A673 (cell line): ENCODE data around the gene NDUFS7. TPM values are rescaled to one million over a fixed set of nuclear protein-coding genes. Genes with fewer than 3 reads are reported as not detected.
A peak's percentile ranks its signal among the peaks of the same experiment; 100 is the strongest.

Experiments
- Bru-seq: library from RNA; stranded (reverse); fragments of 400-500 nt; gene quantifications from one replicate; lab custom pipeline; 2021; lab: Mats Ljungman, UMichigan
- BruChase-seq, 2 experiments: library from RNA; stranded (reverse); fragments of 400-500 nt; gene quantifications; one replicate each; lab custom pipeline; 2021; lab: Mats Ljungman, UMichigan
- BruUV-seq: library from RNA; stranded (reverse); fragments of 400-500 nt; replicated peaks from 2 replicates; lab custom pipeline; 2021; lab: Mats Ljungman, UMichigan
- CTCF ChIA-PET: fragments of 300-600 bp; sonication (Branson Sonifier 250); formaldehyde crosslinking; loops from one replicate; lab custom pipeline; 2022; ENCODE audit warnings: antibody characterized with exemption; lab: Charles Lee
- POLR2A ChIA-PET: fragments of 300-600 bp; sonication (Branson Sonifier 250); formaldehyde crosslinking; loops from one replicate; lab custom pipeline; 2022; ENCODE audit warnings: antibody characterized with exemption; ENCODE audit not compliant: low non-redundant PET; lab: Charles Lee
- DNase-seq: peaks from one replicate; pipeline ENCODE4 v3.0.0-alpha.2; 2015; ENCODE audit warnings: low spot score
- H3K27ac ChIP-seq: fragments of 200-600 bp; sonication (generic); 2 replicates; pipeline ENCODE4 v1.5.1; 2016; ENCODE audit warnings: mixed run types, low read depth, mild to moderate bottlenecking, mixed read lengths, antibody characterized with exemption, low read length; ENCODE audit not compliant: poor library complexity, severe bottlenecking
- H3K27me3 ChIP-seq: fragments of 200-600 bp; sonication (generic); replicated peaks from 2 replicates; pipeline ENCODE4 v1.6.1; 2017; ENCODE audit warnings: mixed run types, low read depth, mild to moderate bottlenecking, mixed read lengths, antibody characterized with exemption, low read length; ENCODE audit not compliant: insufficient read depth, poor library complexity
- H3K36me3 ChIP-seq: fragments of 200-600 bp; sonication (generic); 2 replicates; pipeline ENCODE4 v1.6.1; 2016; ENCODE audit warnings: mixed run types, mild to moderate bottlenecking, mixed read lengths, antibody characterized with exemption, low read length; ENCODE audit not compliant: insufficient read depth, poor library complexity, severe bottlenecking
- H3K4me1 ChIP-seq: fragments of 200-600 bp; sonication (generic); 2 replicates; pipeline ENCODE4 v1.6.1; 2017; ENCODE audit warnings: mixed run types, mild to moderate bottlenecking, mixed read lengths, antibody characterized with exemption, low read length; ENCODE audit not compliant: insufficient read depth, poor library complexity, severe bottlenecking
- H3K4me3 ChIP-seq: fragments of 200-600 bp; sonication (generic); 2 replicates; pipeline ENCODE4 v1.5.1; 2016; ENCODE audit warnings: low read depth, mixed run types, mild to moderate bottlenecking, mixed read lengths, low read length; ENCODE audit not compliant: poor library complexity, severe bottlenecking
- H3K9me3 ChIP-seq: fragments of 200-600 bp; sonication (generic); 2 replicates; pipeline ENCODE4 v1.6.1; 2016; ENCODE audit warnings: mixed run types, low read depth, mild to moderate bottlenecking, mixed read lengths, antibody characterized with exemption, low read length; ENCODE audit not compliant: poor library complexity, severe bottlenecking
- EZH2 ChIP-seq: fragments of 200-600 bp; sonication (generic); IDR thresholded peaks from 2 replicates; pipeline ENCODE4 v1.6.1; 2017; ENCODE audit warnings: borderline replicate concordance, low read depth, mild to moderate bottlenecking, mixed read lengths, antibody characterized with exemption, low read length; ENCODE audit not compliant: poor library complexity, severe bottlenecking
- intact Hi-C: fragments of 100-400 bp; cut with micrococcal nuclease; formaldehyde crosslinking; loops from one replicate; pipeline ENCODE4 v1.10.0; 2022; ENCODE audit not compliant: unreplicated experiment
- long read RNA-seq: library from polyadenylated mRNA; stranded (forward); transcript quantifications from one replicate; pipeline ENCODE4 v2.0.0, GENCODE V29; 2022
- total RNA-seq: library from RNA; stranded (reverse); gene quantifications from 2 replicates; pipeline ENCODE4 v1.2.3, GENCODE V29; 2021
- TF ChIP-seq, protein P1 (sequence below): fragments of 300-800, 200-600 bp; sonication (generic); conservative IDR thresholded peaks from 2 replicates; pipeline ENCODE4 v1.5.1; 2017; ENCODE audit warnings: low read depth, mild to moderate bottlenecking, antibody characterized with exemption, low read length, moderate library complexity, mixed read lengths

NDUFS7 gene
- 101 and 111 TPM in 2 replicates for total RNA-seq
- Bru-seq, nascent RNA: percentile 57 among the genes with signal in this experiment
- BruChase-seq, experiment 1, labeled RNA remaining after a 2-hour chase: percentile 68 among the genes with signal in this experiment
- percentile 69 among the genes with signal in this experiment for BruChase-seq, experiment 2, labeled RNA remaining after a 6-hour chase
- long read RNA-seq, transcript NDUFS7-201 (8 exons, 1,039 nt): major isoform, 237 of 308 reads
- long read RNA-seq, transcript NDUFS7-202 (7 exons, 2,818 nt): minor isoform, 9 of 308 reads
- long read RNA-seq, partial matches to known transcripts: 40 of 308 reads
- long read RNA-seq, other reads (novel, unspliced or antisense): 11 of 308 reads

DNA sequence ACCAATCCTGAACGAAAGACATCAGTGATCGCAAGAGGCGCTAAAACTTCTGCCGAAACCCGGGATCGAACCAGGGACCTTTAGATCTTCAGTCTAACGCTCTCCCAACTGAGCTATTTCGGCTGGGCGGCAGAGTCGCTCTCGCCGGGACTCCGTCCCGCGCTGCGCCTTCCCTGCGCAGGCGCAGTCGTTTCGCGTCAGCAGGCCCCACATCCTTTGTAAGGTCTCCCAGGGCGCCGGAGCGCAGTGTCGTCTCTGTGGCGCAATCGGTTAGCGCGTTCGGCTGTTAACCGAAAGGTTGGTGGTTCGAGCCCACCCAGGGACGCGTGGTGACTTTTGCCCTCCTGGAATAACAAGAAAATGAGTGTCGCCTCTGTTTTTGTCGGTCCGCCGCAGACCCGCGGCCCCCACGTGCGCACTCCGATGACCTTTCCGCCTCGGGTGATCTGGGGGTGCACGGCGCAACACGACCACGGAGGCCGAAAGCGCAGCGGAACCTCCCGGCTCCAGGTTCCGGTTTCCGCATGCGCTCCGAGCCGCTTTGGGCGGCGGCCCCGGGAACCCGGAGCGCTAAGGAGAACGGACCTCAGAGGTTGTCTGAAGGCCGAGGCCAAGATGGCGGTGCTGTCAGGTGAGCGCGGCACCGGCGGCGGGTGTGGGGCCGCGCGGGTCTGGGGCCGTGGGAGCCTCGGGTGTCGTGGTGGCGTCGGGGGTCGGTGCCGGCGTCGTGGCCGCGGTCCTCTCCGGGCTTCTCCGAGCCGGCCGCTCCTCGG, at the start of gene NDUFS7:
Gene NDUFS7 (plus strand): TSS at position 596 of the 773 bp plus-strand sequence. CDS start 20 bp downstream, at position 616.
- intact Hi-C loops: loop anchor here (2.0 kb wide), 1 partner anchor 29 kb away; a partner anchor contains a TSS
- peak; percentile 93 for DNase-seq
- peaks cover 2% of the 10 kb centered on the region for H3K36me3 ChIP-seq
- H3K27me3 ChIP-seq: no peaks in the 10 kb centered on the region
- CTCF ChIA-PET: interaction anchor here (0.6 to 1.7 kb wide), 3 partner anchors 68 to 515 kb away, joined by 3 to 6 read pairs (median 3); no protein-coding TSS in a partner anchor
- H3K4me3 ChIP-seq: peak within 1 kb of the TSS; percentile 77
- no TSS peak for BruUV-seq
- no peaks in the 10 kb centered on the region for H3K4me1 ChIP-seq
- H3K27ac ChIP-seq: peak within 1 kb of the TSS; percentile 89
- no peak for TF ChIP-seq EZH2
- TF ChIP-seq, protein P1, sequence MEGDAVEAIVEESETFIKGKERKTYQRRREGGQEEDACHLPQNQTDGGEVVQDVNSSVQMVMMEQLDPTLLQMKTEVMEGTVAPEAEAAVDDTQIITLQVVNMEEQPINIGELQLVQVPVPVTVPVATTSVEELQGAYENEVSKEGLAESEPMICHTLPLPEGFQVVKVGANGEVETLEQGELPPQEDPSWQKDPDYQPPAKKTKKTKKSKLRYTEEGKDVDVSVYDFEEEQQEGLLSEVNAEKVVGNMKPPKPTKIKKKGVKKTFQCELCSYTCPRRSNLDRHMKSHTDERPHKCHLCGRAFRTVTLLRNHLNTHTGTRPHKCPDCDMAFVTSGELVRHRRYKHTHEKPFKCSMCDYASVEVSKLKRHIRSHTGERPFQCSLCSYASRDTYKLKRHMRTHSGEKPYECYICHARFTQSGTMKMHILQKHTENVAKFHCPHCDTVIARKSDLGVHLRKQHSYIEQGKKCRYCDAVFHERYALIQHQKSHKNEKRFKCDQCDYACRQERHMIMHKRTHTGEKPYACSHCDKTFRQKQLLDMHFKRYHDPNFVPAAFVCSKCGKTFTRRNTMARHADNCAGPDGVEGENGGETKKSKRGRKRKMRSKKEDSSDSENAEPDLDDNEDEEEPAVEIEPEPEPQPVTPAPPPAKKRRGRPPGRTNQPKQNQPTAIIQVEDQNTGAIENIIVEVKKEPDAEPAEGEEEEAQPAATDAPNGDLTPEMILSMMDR: peak; percentile 29; the same call in 1 of the 2 replicates
- H3K9me3 ChIP-seq: no peaks in the 10 kb centered on the region
- POLR2A ChIA-PET: no interaction called here

DNA sequence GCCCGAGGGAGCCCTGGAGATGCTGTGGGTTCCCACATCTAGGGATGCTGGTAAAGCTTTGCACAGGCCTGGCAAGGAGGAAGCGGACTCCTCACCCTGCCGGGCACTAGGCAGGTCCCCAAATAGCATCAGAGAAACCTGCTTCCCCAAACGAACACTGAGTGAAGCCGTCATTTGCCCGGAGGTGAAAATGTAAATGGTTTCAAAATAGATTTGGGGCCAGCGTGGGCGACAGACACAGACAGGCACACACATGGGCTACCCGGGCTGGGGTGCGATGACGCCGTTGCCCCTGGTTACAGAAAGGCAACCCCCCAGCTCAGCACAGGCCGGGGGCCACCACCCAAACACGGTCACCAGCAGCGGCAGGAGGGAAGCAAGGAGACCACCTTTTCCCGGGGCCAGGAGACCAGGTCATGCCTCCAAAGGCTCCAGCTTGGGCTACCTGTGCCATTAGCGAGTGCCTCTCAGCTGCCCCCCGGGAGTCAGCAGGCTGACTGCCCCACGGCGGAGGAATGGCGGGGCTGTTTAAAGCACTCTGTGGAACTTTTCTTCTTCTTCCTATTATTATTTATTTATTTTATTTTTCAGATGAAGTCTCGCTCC, 47.5 kb upstream of the NDUFS7 start:
- H3K27me3 ChIP-seq: no peaks in the 10 kb centered on the region
- no TSS peak for BruUV-seq
- peaks cover 9% of the 10 kb centered on the region for H3K4me1 ChIP-seq
- ChIA-PET CTCF (no interaction called here), POLR2A (no interaction called here)
- H3K4me3 ChIP-seq: no peak overlapping the region
- no peak for TF ChIP-seq EZH2
- TF ChIP-seq, protein P1: no peak
- H3K9me3 ChIP-seq: no peaks in the 10 kb centered on the region
- intact Hi-C loops: no loop called here
- DNase-seq: no peak
- no peaks in the 10 kb centered on the region for H3K36me3 ChIP-seq
- H3K27ac ChIP-seq: no peak overlapping the region

DNA sequence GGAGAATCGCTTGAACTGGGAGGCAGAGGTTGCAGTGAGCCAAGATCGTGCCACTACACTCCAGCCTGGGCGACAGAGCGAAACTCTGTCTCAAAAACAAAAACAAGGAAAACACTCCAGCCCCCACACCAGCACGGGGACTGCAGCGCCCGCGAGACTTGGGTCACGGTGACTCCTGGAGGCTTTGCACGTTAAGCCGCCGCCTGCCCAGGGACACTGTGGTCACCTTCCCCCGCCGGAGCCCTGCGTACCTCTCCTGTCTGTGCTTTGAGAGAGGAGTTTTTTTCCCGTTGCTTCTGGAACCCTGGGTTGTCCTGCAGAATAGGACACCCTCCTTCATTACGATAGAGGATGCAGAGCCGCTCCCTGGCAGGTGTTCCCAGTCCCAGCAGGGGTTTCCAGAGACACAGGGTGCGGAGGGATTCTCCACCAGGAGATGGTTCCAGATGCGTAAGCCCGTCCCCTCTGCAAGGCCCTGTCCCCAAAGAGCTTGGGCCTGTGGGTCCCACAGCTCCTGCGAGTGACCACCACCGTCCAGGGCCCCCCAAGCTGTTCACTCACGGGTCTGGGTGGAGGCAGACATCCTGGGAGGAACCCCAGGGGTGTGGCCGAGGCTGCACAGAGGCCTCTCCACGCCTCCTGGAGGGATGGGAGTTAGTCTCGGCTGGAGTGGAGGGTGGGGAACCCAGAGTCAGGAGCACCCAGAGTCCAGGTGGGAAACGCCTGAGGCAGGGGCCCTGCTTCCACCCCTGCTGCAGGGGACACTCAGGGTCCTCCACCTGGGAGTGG, 42.8 kb upstream of the NDUFS7 start:
- intact Hi-C loops: no loop called here
- CTCF ChIA-PET: no interaction called here
- H3K4me3 ChIP-seq: no peak overlapping the region

More for the DNA sequence above, 42.8 kb upstream of the NDUFS7 start:
- no peak for DNase-seq
- POLR2A ChIA-PET: no interaction called here
- Histone ChIP-seq H3K9me3 (no peaks in the 10 kb centered on the region), H3K36me3 (no peaks in the 10 kb centered on the region), H3K4me1 (no peaks in the 10 kb centered on the region), H3K27ac (no peak overlapping the region), H3K27me3 (no peaks in the 10 kb centered on the region)
- TF ChIP-seq EZH2: no peak
- TF ChIP-seq, protein P1: no peak
- no TSS peak for BruUV-seq
